AG04450 (cell line): ENCODE measurements around the gene ZNF292. TPM values are rescaled to one million over a fixed set of nuclear protein-coding genes. Genes with fewer than 3 reads are reported as not detected.

Experiments used
- CTCF ChIA-PET: fragments of 300-600, 350-600 bp; formaldehyde crosslinking; extraction: SDS; loops from one replicate; lab custom pipeline; 2022; ENCODE audit warnings: antibody characterized with exemption, inconsistent platforms; lab: Charles Lee
- POLR2A ChIA-PET: fragments of 350-600 bp; formaldehyde crosslinking; extraction: SDS; loops from one replicate; lab custom pipeline; 2021; ENCODE audit warnings: antibody characterized with exemption, inconsistent platforms; lab: Yijun Ruan, JAX
- DNase-seq: peaks from one replicate; pipeline ENCODE4 v3.0.0-alpha.2; 2011; ENCODE audit warnings: low read depth, low spot score
- H3K27ac ChIP-seq: one replicate; pipeline ENCODE4 v1.5.1; 2012; ENCODE audit warnings: low read depth, low read length, control low read depth
- H3K27me3 ChIP-seq: one replicate; pipeline ENCODE4 v1.6.0; 2012; ENCODE audit warnings: low read length; ENCODE audit not compliant: control insufficient read depth, insufficient read depth
- H3K4me3 ChIP-seq: 2 replicates; pipeline ENCODE4 v1.5.1; 2011; ENCODE audit warnings: mild to moderate bottlenecking, low read depth, low read length, control low read depth
- H3K9me3 ChIP-seq: 2 replicates; pipeline ENCODE4 v1.5.1; 2012; ENCODE audit warnings: low read length; ENCODE audit not compliant: control insufficient read depth, insufficient read depth
- CTCF ChIP-seq: IDR thresholded peaks from 2 replicates; pipeline ENCODE4 v1.5.1; 2011; ENCODE audit warnings: low read depth, low read length, control low read depth, inconsistent platforms
- polyA plus RNA-seq: library from polyadenylated mRNA; depleted of rRNA; stranded (reverse); fragments of >200 nt; gene quantifications from 2 replicates; pipeline ENCODE4 v1.2.3, GENCODE V29; 2011

Gene ZNF292
- polyA plus RNA-seq, 1 experiment: 18.0 TPM

GRCh38 chr6:87279196-87279595 is 123.8 kb downstream of the ZNF292 start:
- POLR2A ChIA-PET: no interaction called here
- Histone ChIP-seq H3K27ac (no peak overlapping the region), H3K9me3 (no peaks in the 10 kb centered on the region), H3K27me3 (no peaks in the 10 kb centered on the region), H3K4me3 (no peak overlapping the region)
- CTCF ChIA-PET: interaction anchor here (1.5 kb wide), 1 partner anchor 43 kb away, joined by 4 read pairs; no protein-coding TSS in a partner anchor
- TF ChIP-seq CTCF: no peak
- no peak for DNase-seq

- DNase-seq: no peak
- ChIA-PET POLR2A (no interaction called here), CTCF (interaction anchor here (0.6 to 1.3 kb wide), 3 partner anchors 41 to 215 kb away, joined by 3 to 9 read pairs (median 4); partner anchors contain the start of gene SMIM8)
- Histone ChIP-seq H3K27ac (no peak overlapping the region), H3K9me3 (no peaks in the 10 kb centered on the region), H3K4me3 (no peak overlapping the region), H3K27me3 (no peaks in the 10 kb centered on the region)
- no peak for TF ChIP-seq CTCF
These were observed 126.1 kb downstream of the ZNF292 start for GRCh38 chr6:87281426-87281825.

- POLR2A ChIA-PET: no interaction called here
- H3K4me3 ChIP-seq: no peak overlapping the region
- CTCF ChIA-PET: interaction anchor here (0.6 kb wide), 1 partner anchor 221 kb away, joined by 5 read pairs; no protein-coding TSS in a partner anchor
- no peak for DNase-seq
- H3K27ac ChIP-seq: no peak overlapping the region
- H3K27me3 ChIP-seq: no peaks in the 10 kb centered on the region
- no peak for TF ChIP-seq CTCF
- H3K9me3 ChIP-seq: no peaks in the 10 kb centered on the region
These were observed 127.4 kb downstream of the ZNF292 start for GRCh38 chr6:87282743-87283142.

GRCh38 chr6:87283461-87283860 is 128.1 kb downstream of the ZNF292 start:
- POLR2A ChIA-PET: no interaction called here
- CTCF ChIA-PET: interaction anchor here (0.9 to 1.0 kb wide), 2 partner anchors 46 to 144 kb away, joined by 3 to 4 read pairs; no protein-coding TSS in a partner anchor
- no peak for DNase-seq
- H3K27ac ChIP-seq: no peak overlapping the region
- no peak for TF ChIP-seq CTCF
- H3K4me3 ChIP-seq: no peak overlapping the region
- H3K27me3 ChIP-seq: no peaks in the 10 kb centered on the region
- H3K9me3 ChIP-seq: no peaks in the 10 kb centered on the region

- Histone ChIP-seq H3K9me3 (no peaks in the 10 kb centered on the region), H3K27ac (no peak overlapping the region), H3K4me3 (no peak overlapping the region), H3K27me3 (no peaks in the 10 kb centered on the region)
- POLR2A ChIA-PET: no interaction called here
- no peak for DNase-seq
- no peak for TF ChIP-seq CTCF
- CTCF ChIA-PET: no interaction called here
These were observed 131.9 kb downstream of the ZNF292 start for GRCh38 chr6:87287251-87287650.
